ENCODE data around the gene OLFM3. TPM values are rescaled to one million over a fixed set of nuclear protein-coding genes. Genes with fewer than 3 reads are reported as not detected.

OLFM3 gene
- total RNA-seq, 1 donor from 2014 or later = not detected

DNA sequence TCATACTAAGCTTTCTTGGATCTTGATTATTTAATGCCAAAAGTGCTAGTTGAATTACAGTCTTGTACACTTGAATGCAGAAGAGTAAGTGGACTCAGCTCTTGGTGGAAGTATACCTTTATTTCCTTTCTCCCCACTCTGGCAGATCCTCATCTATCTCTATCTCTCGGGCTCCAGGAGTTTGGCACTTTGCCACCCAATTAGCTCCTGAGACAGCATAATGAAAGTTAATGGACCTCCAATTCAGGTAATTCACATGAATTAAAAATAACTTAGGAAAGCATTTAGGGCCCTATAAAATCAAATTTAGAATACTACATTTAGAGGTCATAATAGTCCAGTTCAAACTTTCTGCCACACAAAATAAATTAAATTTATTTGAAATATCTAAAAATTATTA lies 67.4 kb downstream of the OLFM3 start:
- intact Hi-C loops (cut with micrococcal nuclease) = no loop called here
- no peak for TF ChIP-seq CTCF (IDR thresholded peaks at IDR 0.05; ENCODE audit: borderline replicate concordance)
- H3K4me3 ChIP-seq = no peak overlapping the region

DNA sequence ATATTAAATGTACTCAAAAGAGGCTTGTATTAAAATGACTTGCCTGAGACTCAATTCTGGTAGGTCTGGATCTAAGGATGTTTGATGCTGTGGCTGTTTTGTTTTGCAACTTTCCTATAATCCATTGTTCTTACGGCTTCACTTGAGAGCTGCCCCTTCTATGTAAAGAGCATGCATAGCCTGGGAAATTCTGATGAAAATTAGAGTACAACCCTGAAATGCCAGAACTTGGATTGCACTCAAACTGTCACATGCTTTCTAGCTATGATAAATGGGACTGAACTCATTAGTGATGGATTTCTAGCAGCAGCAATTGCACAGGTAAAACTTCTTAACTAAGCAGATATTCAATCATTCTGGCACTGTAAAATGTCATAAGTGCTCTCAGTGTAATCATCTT lies 67.9 kb downstream of the OLFM3 start:
- no peaks in the 10 kb centered on the region for H3K36me3 ChIP-seq
- no peaks in the 10 kb centered on the region for H3K9me3 ChIP-seq (replicated peaks)
- intact Hi-C loops (cut with micrococcal nuclease) = no loop called here
- no peak overlapping the region for H3K27ac ChIP-seq (replicated peaks)
- H3K4me1 ChIP-seq = no peaks in the 10 kb centered on the region
- no peak overlapping the region for H3K4me3 ChIP-seq
- no peak for DNase-seq
- TF ChIP-seq CTCF (IDR thresholded peaks at IDR 0.05; ENCODE audit: borderline replicate concordance) = no peak
- no peaks in the 10 kb centered on the region for H3K27me3 ChIP-seq (ENCODE audit: low read depth)

More for the DNA sequence above, 67.4 kb downstream of the OLFM3 start:
- H3K9me3 ChIP-seq (replicated peaks) = no peaks in the 10 kb centered on the region
- H3K27me3 ChIP-seq (ENCODE audit: low read depth) = no peaks in the 10 kb centered on the region
- no peaks in the 10 kb centered on the region for H3K4me1 ChIP-seq
- H3K27ac ChIP-seq (replicated peaks) = no peak overlapping the region
- no peaks in the 10 kb centered on the region for H3K36me3 ChIP-seq
- no peak for DNase-seq

DNA sequence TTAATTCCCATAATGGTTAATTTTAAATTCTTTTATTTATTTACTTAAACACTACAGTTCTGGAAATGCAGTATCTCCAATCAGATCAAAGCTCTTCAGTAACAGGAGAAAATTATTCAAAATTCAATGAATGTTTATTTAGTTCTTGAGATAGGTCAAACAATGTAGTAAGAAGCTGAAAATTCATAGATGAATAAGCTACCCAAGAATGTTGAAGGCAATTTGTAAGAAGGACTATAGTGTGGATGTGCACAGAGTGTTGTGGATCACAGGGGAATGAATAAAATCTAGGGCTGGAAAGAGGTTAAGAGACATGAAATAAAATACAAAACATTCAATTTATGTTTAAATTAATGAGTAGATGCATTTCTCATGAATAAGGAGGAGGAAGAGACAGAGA lies 72.0 kb downstream of the OLFM3 start:
- DNase-seq = no peak
- intact Hi-C loops (cut with micrococcal nuclease) = no loop called here
- no peaks in the 10 kb centered on the region for H3K9me3 ChIP-seq (replicated peaks)
- no peak overlapping the region for H3K27ac ChIP-seq (replicated peaks)
- TF ChIP-seq CTCF (IDR thresholded peaks at IDR 0.05; ENCODE audit: borderline replicate concordance) = no peak
- H3K4me3 ChIP-seq = no peak overlapping the region
- no peaks in the 10 kb centered on the region for H3K4me1 ChIP-seq
- no peaks in the 10 kb centered on the region for H3K27me3 ChIP-seq (ENCODE audit: low read depth)
- no peaks in the 10 kb centered on the region for H3K36me3 ChIP-seq

DNA sequence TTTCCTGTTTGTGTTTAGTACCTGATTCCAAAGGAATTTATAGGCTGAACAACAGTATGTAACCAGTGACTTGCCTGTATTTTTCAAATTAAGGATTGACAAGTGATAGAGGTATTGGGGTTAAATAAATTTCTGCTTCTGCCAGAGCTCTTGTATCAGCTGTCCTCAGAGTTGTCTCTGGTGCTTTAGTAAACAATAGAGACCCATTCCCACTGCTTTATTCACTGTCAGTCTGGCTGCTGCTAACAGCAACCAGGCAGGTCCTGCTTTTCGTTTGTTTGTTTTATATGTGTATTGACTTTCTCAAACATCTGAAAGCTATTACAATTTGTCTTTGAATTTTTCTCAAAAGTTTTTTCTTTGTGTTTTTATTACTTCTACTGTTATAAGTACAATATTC lies 76.1 kb downstream of the OLFM3 start:
- Histone ChIP-seq H3K27me3 (ENCODE audit: low read depth) (no peaks in the 10 kb centered on the region), H3K36me3 (no peaks in the 10 kb centered on the region), H3K4me1 (peaks cover 8% of the 10 kb centered on the region), H3K9me3 (replicated peaks) (no peaks in the 10 kb centered on the region), H3K27ac (replicated peaks) (no peak overlapping the region), H3K4me3 (no peak overlapping the region)
- no peak for DNase-seq
- intact Hi-C loops (cut with micrococcal nuclease) = no loop called here
- no peak for TF ChIP-seq CTCF (IDR thresholded peaks at IDR 0.05; ENCODE audit: borderline replicate concordance)

GRCh38 chr1:101918277-101918676 lies 78.4 kb downstream of the OLFM3 start:
- Histone ChIP-seq H3K27ac (replicated peaks) (no peak overlapping the region), H3K36me3 (no peaks in the 10 kb centered on the region), H3K4me3 (no peak overlapping the region), H3K27me3 (ENCODE audit: low read depth) (no peaks in the 10 kb centered on the region), H3K9me3 (replicated peaks) (no peaks in the 10 kb centered on the region), H3K4me1 (peaks cover 16% of the 10 kb centered on the region)
- no peak for DNase-seq
- no peak for TF ChIP-seq CTCF (IDR thresholded peaks at IDR 0.05; ENCODE audit: borderline replicate concordance)
- intact Hi-C loops (cut with micrococcal nuclease) = no loop called here

DNA sequence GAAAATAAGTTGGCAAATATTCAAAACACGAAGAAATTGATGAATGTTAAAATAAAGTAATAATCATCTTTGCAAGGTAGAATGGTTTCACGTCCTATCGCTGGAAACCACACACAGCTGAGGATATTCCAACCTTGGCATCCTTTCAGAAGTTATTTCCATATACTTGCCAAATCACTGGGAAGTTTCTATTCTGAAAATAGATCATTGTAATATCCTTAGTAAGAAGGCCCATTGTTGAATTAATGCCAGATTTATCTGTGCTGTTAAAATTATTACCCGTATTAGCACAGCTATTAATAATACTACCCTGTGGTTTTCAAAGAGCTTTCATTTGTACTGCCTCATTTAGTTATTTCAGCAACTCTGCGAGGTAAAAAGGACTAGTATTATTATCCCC lies 81.1 kb downstream of the OLFM3 start:
- DNase-seq = no peak
- intact Hi-C loops (cut with micrococcal nuclease) = no loop called here
- H3K27ac ChIP-seq (replicated peaks) = no peak overlapping the region
- H3K4me1 ChIP-seq = peaks cover 24% of the 10 kb centered on the region
- H3K4me3 ChIP-seq = no peak overlapping the region
- H3K36me3 ChIP-seq = no peaks in the 10 kb centered on the region
- H3K27me3 ChIP-seq (ENCODE audit: low read depth) = no peaks in the 10 kb centered on the region
- no peak for TF ChIP-seq CTCF (IDR thresholded peaks at IDR 0.05; ENCODE audit: borderline replicate concordance)
- no peaks in the 10 kb centered on the region for H3K9me3 ChIP-seq (replicated peaks)

Data from left ventricle myocardium inferior (tissue), 1 donor.